GM23338 (cell line): ENCODE measurements around the gene SEMA4C. TPM values are rescaled to one million over a fixed set of nuclear protein-coding genes. Genes with fewer than 3 reads are reported as not detected.

ENCODE experiments used
- ATAC-seq: fragments of 200-7000 bp; cut with Tn5 transposase; 3 replicates; pipeline ENCODE4 v1.9.1; 2020
- DNase-seq: peaks from one replicate; pipeline ENCODE4 v3.0.0-alpha.2; 2015; ENCODE audit warnings: low spot score
- H2AFZ ChIP-seq: fragments of 200-600 bp; sonication (generic); 2 replicates; pipeline ENCODE4 v1.8.0; 2016; ENCODE audit warnings: antibody characterized with exemption, mild to moderate bottlenecking, moderate library complexity
- H3F3A ChIP-seq: fragments of 200-600 bp; sonication (generic); replicated peaks from 2 replicates; pipeline ENCODE4 v1.8.0; 2017; ENCODE audit warnings: antibody characterized with exemption, mixed run types, low read depth
- H3K27ac ChIP-seq: fragments of 200-600 bp; sonication (generic); 2 replicates; pipeline ENCODE4 v1.6.1; 2016; ENCODE audit warnings: low read depth
- H3K27me3 ChIP-seq: fragments of 200-600 bp; sonication (generic); 2 replicates; pipeline ENCODE4 v1.8.0; 2016; ENCODE audit warnings: mild to moderate bottlenecking, mixed run types, moderate library complexity; ENCODE audit not compliant: insufficient read depth
- H3K36me3 ChIP-seq: fragments of 200-600 bp; sonication (generic); 2 replicates; pipeline ENCODE4 v1.8.0; 2016; ENCODE audit warnings: mild to moderate bottlenecking; ENCODE audit not compliant: insufficient read depth
- H3K4me1 ChIP-seq: fragments of 200-600 bp; sonication (generic); 2 replicates; pipeline ENCODE4 v1.8.0; 2016; ENCODE audit warnings: mild to moderate bottlenecking, moderate library complexity; ENCODE audit not compliant: insufficient read depth
- H3K4me2 ChIP-seq: fragments of 200-600 bp; sonication (generic); 2 replicates; pipeline ENCODE4 v1.7.1; 2017; ENCODE audit warnings: mixed run types
- H3K4me3 ChIP-seq: fragments of 200-600 bp; sonication (generic); 2 replicates; pipeline ENCODE4 v1.6.1; 2016; ENCODE audit warnings: mixed run types
- H3K79me2 ChIP-seq: fragments of 200-600 bp; sonication (generic); replicated peaks from 2 replicates; pipeline ENCODE4 v1.8.0; 2017; ENCODE audit warnings: mild to moderate bottlenecking; ENCODE audit not compliant: insufficient read depth
- H3K9me2 ChIP-seq: fragments of 200-600 bp; sonication (generic); 2 replicates; pipeline ENCODE4 v1.8.0; 2017; ENCODE audit not compliant: insufficient read depth
- H4K20me1 ChIP-seq: fragments of 200-600 bp; sonication (generic); replicated peaks from 2 replicates; pipeline ENCODE4 v1.8.0; 2017; ENCODE audit warnings: mild to moderate bottlenecking; ENCODE audit not compliant: insufficient read depth
- H3K27ac Mint-ChIP-seq: 2 replicates; pipeline ENCODE4 v1.8.0; 2020; ENCODE audit warnings: inconsistent platforms, mild to moderate bottlenecking, moderate library complexity, mixed read lengths
- H3K27me3 Mint-ChIP-seq: 3 replicates; pipeline ENCODE4 v1.8.0; 2022; ENCODE audit warnings: low read depth, mild to moderate bottlenecking, moderate library complexity, mixed read lengths, inconsistent platforms; ENCODE audit not compliant: insufficient read depth, poor library complexity
- H3K36me3 Mint-ChIP-seq: 3 replicates; pipeline ENCODE4 v1.8.0; 2021; ENCODE audit warnings: low read depth, mild to moderate bottlenecking, inconsistent platforms, moderate library complexity, mixed read lengths
- H3K4me1 Mint-ChIP-seq: 3 replicates; pipeline ENCODE4 v1.8.0; 2020; ENCODE audit warnings: mild to moderate bottlenecking, inconsistent platforms, mixed read lengths
- H3K4me3 Mint-ChIP-seq: 3 replicates; pipeline ENCODE4 v1.8.0; 2021; ENCODE audit warnings: moderate library complexity, mild to moderate bottlenecking, inconsistent platforms, mixed read lengths
- H3K9me3 Mint-ChIP-seq: 3 replicates; pipeline ENCODE4 v1.8.0; 2020; ENCODE audit warnings: moderate library complexity, mild to moderate bottlenecking, inconsistent platforms, mixed read lengths
- CREB1 ChIP-seq: fragments of 250-450 bp; sonication (Bioruptor Pico); IDR thresholded peaks from 2 replicates; pipeline ENCODE4 v1.5.0; 2020; ENCODE audit warnings: low read depth, mild to moderate bottlenecking, moderate library complexity
- CTCF ChIP-seq, 2 experiments: fragments of 200-600 bp in 1 of 2; sonication (generic) in 1 of 2; conservative IDR thresholded peaks; 2 replicates each; pipeline versions ENCODE4 v1.5.1 to v1.6.1; 2016 to 2017; ENCODE audit warnings: antibody characterized with exemption in 2 of 2, low read depth in 2 of 2, mild to moderate bottlenecking in 2 of 2, moderate library complexity in 1 of 2
- EZH2 ChIP-seq: fragments of 200-600 bp; sonication (generic); IDR thresholded peaks from one replicate; pipeline ENCODE4 v1.8.0; 2017; ENCODE audit warnings: antibody characterized with exemption, mild to moderate bottlenecking, low read depth; ENCODE audit not compliant: unreplicated experiment
- EZH2phosphoT487 ChIP-seq: fragments of 200-600 bp; sonication (generic); IDR thresholded peaks from one replicate; pipeline ENCODE4 v1.8.1; 2018; ENCODE audit warnings: antibody characterized with exemption; ENCODE audit not compliant: unreplicated experiment
- JUNB ChIP-seq: IDR thresholded peaks from one replicate; pipeline ENCODE4 v1.6.1; 2016; ENCODE audit warnings: antibody characterized with exemption; ENCODE audit not compliant: unreplicated experiment
- NANOG ChIP-seq: IDR thresholded peaks from 2 replicates; pipeline ENCODE4 v1.6.1; 2016; ENCODE audit warnings: antibody characterized with exemption, borderline replicate concordance
- POLR2AphosphoS5 ChIP-seq: IDR thresholded peaks from 2 replicates; pipeline ENCODE4 v1.6.1; 2016; ENCODE audit warnings: antibody characterized with exemption, low read depth
- STAT1 ChIP-seq: IDR thresholded peaks from one replicate; pipeline ENCODE4 v1.6.1; 2016; ENCODE audit warnings: antibody characterized with exemption; ENCODE audit not compliant: unreplicated experiment
- ZNF114 ChIP-seq: fragments of 250-450 bp; sonication (Bioruptor Pico); IDR thresholded peaks from 2 replicates; pipeline ENCODE4 v1.5.0; 2020; ENCODE audit warnings: mild to moderate bottlenecking, moderate library complexity
- ZNF331 ChIP-seq: fragments of 250-450 bp; sonication (Bioruptor Pico); IDR thresholded peaks from 2 replicates; pipeline ENCODE4 v1.5.0; 2020; ENCODE audit warnings: low read depth, mild to moderate bottlenecking, moderate library complexity
- polyA plus RNA-seq: library from polyadenylated mRNA; unstranded; fragments of >200 nt; fragmentation: Nextera tagmentation; extraction: Ambion mirVana; gene quantifications from 2 replicates; pipeline ENCODE4 v1.2.1, GENCODE V29; 2016
- total RNA-seq: library from RNA; depleted of rRNA; stranded (reverse); fragments of >200 nt; shearing (Covaris generic); gene quantifications from 2 replicates; pipeline ENCODE4 v1.2.3, GENCODE V29; 2014
- TF ChIP-seq, protein P1 (sequence below): fragments of 250-450 bp; sonication (Bioruptor Pico); IDR thresholded peaks from 2 replicates; pipeline ENCODE4 v1.5.0; 2020; ENCODE audit warnings: mild to moderate bottlenecking, moderate library complexity
- TF ChIP-seq, protein P2 (sequence below): IDR thresholded peaks from 2 replicates; pipeline ENCODE4 v1.6.1; 2016; ENCODE audit warnings: antibody characterized with exemption
- TF ChIP-seq, protein P3 (sequence below): IDR thresholded peaks from one replicate; pipeline ENCODE4 v1.6.1; 2018; ENCODE audit warnings: antibody characterized with exemption; ENCODE audit not compliant: unreplicated experiment

The SEMA4C gene
- total and polyA plus RNA-seq, 2 experiments from 2014 or later = 16.8 to 80.7 TPM

DNA sequence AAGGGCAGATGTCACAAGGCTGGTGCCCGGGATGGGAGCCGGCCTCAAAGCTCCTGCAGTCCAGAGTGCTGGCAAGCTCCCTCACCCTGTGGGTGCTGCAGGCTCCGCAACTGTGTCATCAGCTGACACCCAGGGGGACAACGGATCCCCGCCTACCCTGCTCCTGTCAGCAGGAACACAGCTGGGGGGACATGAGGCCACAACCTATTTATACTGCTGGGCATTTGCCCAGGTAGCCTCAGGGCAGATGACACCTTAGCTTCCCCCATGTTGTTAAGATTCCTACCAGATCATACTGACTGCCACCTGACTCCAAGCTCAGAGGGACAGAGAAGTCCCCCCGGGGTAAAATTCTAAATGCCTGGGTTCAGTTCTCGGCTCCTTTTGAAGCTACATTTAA, 27.3 kb downstream of the SEMA4C start:
- Histone ChIP-seq H3K9me2 (no peaks in the 10 kb centered on the region), H3K79me2 (no peaks in the 10 kb centered on the region), H2AFZ (no peak overlapping the region), H3K27me3 (no peaks in the 10 kb centered on the region), H4K20me1 (no peaks in the 10 kb centered on the region), H3K4me2 (no peak overlapping the region), H3K4me1 (0 out of 2 replicates have a peak, but pooled peaks cover 6% of the 10 kb centered on the region), H3K4me3 (no peak overlapping the region), H3K27ac (no peak overlapping the region), H3F3A (no peaks in the 10 kb centered on the region), H3K36me3 (peaks cover 7% of the 10 kb centered on the region; the same call in 1 of the 2 replicates)
- H3K27me3 Mint-ChIP-seq = peaks cover 15% of the 10 kb centered on the region
- no peak overlapping the region for H3K4me3 Mint-ChIP-seq
- TF ChIP-seq EZH2phosphoT487 = no peak
- no peak for TF ChIP-seq CREB1 (CRISPR knock-in tag)
- TF ChIP-seq, protein P1, sequence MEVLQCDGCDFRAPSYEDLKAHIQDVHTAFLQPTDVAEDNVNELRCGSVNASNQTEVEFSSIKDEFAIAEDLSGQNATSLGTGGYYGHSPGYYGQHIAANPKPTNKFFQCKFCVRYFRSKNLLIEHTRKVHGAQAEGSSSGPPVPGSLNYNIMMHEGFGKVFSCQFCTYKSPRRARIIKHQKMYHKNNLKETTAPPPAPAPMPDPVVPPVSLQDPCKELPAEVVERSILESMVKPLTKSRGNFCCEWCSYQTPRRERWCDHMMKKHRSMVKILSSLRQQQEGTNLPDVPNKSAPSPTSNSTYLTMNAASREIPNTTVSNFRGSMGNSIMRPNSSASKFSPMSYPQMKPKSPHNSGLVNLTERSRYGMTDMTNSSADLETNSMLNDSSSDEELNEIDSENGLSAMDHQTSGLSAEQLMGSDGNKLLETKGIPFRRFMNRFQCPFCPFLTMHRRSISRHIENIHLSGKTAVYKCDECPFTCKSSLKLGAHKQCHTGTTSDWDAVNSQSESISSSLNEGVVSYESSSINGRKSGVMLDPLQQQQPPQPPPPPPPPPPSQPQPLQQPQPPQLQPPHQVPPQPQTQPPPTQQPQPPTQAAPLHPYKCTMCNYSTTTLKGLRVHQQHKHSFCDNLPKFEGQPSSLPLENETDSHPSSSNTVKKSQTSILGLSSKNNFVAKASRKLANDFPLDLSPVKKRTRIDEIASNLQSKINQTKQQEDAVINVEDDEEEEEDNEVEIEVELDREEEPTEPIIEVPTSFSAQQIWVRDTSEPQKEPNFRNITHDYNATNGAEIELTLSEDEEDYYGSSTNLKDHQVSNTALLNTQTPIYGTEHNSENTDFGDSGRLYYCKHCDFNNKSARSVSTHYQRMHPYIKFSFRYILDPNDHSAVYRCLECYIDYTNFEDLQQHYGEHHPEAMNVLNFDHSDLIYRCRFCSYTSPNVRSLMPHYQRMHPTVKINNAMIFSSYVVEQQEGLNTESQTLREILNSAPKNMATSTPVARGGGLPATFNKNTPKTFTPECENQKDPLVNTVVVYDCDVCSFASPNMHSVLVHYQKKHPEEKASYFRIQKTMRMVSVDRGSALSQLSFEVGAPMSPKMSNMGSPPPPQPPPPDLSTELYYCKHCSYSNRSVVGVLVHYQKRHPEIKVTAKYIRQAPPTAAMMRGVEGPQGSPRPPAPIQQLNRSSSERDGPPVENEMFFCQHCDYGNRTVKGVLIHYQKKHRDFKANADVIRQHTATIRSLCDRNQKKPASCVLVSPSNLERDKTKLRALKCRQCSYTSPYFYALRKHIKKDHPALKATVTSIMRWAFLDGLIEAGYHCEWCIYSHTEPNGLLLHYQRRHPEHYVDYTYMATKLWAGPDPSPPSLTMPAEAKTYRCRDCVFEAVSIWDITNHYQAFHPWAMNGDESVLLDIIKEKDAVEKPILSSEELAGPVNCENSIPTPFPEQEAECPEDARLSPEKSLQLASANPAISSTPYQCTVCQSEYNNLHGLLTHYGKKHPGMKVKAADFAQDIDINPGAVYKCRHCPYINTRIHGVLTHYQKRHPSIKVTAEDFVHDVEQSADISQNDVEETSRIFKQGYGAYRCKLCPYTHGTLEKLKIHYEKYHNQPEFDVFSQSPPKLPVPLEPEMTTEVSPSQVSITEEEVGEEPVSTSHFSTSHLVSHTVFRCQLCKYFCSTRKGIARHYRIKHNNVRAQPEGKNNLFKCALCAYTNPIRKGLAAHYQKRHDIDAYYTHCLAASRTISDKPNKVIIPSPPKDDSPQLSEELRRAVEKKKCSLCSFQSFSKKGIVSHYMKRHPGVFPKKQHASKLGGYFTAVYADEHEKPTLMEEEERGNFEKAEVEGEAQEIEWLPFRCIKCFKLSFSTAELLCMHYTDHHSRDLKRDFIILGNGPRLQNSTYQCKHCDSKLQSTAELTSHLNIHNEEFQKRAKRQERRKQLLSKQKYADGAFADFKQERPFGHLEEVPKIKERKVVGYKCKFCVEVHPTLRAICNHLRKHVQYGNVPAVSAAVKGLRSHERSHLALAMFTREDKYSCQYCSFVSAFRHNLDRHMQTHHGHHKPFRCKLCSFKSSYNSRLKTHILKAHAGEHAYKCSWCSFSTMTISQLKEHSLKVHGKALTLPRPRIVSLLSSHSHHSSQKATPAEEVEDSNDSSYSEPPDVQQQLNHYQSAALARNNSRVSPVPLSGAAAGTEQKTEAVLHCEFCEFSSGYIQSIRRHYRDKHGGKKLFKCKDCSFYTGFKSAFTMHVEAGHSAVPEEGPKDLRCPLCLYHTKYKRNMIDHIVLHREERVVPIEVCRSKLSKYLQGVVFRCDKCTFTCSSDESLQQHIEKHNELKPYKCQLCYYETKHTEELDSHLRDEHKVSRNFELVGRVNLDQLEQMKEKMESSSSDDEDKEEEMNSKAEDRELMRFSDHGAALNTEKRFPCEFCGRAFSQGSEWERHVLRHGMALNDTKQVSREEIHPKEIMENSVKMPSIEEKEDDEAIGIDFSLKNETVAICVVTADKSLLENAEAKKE (CRISPR knock-in tag) = no peak
- no peak for TF ChIP-seq ZNF331 (CRISPR knock-in tag)
- no peak for TF ChIP-seq EZH2
- TF ChIP-seq, protein P2, sequence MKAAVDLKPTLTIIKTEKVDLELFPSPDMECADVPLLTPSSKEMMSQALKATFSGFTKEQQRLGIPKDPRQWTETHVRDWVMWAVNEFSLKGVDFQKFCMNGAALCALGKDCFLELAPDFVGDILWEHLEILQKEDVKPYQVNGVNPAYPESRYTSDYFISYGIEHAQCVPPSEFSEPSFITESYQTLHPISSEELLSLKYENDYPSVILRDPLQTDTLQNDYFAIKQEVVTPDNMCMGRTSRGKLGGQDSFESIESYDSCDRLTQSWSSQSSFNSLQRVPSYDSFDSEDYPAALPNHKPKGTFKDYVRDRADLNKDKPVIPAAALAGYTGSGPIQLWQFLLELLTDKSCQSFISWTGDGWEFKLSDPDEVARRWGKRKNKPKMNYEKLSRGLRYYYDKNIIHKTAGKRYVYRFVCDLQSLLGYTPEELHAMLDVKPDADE = no peak
- no peak for TF ChIP-seq CTCF (conservative IDR thresholded peaks at IDR 0.05; ENCODE audit: low read depth in 2 of 2)
- no peak for TF ChIP-seq JUNB
- no peak for TF ChIP-seq ZNF114 (CRISPR knock-in tag)
- TF ChIP-seq POLR2AphosphoS5 = no peak
- TF ChIP-seq, protein P3, sequence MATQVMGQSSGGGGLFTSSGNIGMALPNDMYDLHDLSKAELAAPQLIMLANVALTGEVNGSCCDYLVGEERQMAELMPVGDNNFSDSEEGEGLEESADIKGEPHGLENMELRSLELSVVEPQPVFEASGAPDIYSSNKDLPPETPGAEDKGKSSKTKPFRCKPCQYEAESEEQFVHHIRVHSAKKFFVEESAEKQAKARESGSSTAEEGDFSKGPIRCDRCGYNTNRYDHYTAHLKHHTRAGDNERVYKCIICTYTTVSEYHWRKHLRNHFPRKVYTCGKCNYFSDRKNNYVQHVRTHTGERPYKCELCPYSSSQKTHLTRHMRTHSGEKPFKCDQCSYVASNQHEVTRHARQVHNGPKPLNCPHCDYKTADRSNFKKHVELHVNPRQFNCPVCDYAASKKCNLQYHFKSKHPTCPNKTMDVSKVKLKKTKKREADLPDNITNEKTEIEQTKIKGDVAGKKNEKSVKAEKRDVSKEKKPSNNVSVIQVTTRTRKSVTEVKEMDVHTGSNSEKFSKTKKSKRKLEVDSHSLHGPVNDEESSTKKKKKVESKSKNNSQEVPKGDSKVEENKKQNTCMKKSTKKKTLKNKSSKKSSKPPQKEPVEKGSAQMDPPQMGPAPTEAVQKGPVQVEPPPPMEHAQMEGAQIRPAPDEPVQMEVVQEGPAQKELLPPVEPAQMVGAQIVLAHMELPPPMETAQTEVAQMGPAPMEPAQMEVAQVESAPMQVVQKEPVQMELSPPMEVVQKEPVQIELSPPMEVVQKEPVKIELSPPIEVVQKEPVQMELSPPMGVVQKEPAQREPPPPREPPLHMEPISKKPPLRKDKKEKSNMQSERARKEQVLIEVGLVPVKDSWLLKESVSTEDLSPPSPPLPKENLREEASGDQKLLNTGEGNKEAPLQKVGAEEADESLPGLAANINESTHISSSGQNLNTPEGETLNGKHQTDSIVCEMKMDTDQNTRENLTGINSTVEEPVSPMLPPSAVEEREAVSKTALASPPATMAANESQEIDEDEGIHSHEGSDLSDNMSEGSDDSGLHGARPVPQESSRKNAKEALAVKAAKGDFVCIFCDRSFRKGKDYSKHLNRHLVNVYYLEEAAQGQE = no peak
- TF ChIP-seq STAT1 = no peak
- TF ChIP-seq NANOG = no peak
- no peak for DNase-seq
- no peaks in the 10 kb centered on the region; the same call in 2 of the 3 replicates for H3K9me3 Mint-ChIP-seq
- no peaks in the 10 kb centered on the region; the same call in 1 of the 3 replicates for H3K4me1 Mint-ChIP-seq
- peaks cover 9% of the 10 kb centered on the region for H3K36me3 Mint-ChIP-seq
- ATAC-seq = no peak
- no peak overlapping the region for H3K27ac Mint-ChIP-seq
